IMR-90 (cell line): ENCODE data around the gene GTF3C1.

Experiments
- BHLHE40 ChIP-seq: fragments of 150-350 bp; IDR thresholded peaks from 2 replicates; pipeline ENCODE4 v1.6.1; 2016; ENCODE audit warnings: mild to moderate bottlenecking, low read depth, low read length
- CHD1 ChIP-seq: IDR thresholded peaks from 2 replicates; pipeline ENCODE4 v1.6.1; 2012; ENCODE audit warnings: low read depth, low read length, improper control_type of control experiment
- MXI1 ChIP-seq: IDR thresholded peaks from 2 replicates; pipeline ENCODE4 v1.6.1; 2012; ENCODE audit warnings: low read depth, mild to moderate bottlenecking, low read length, moderate library complexity, borderline replicate concordance
- NFE2L2 ChIP-seq: fragments of 150-350 bp; IDR thresholded peaks from 2 replicates; pipeline ENCODE4 v1.6.1; 2016; ENCODE audit warnings: low read depth, mild to moderate bottlenecking, low read length
- POLR2A ChIP-seq: IDR thresholded peaks from 2 replicates; pipeline ENCODE4 v1.6.1; 2012; ENCODE audit warnings: mild to moderate bottlenecking, low read depth, low read length
- RAD21 ChIP-seq: IDR thresholded peaks from 2 replicates; pipeline ENCODE4 v1.6.1; 2012; ENCODE audit warnings: low read length, improper control_type of control experiment
- RCOR1 ChIP-seq: IDR thresholded peaks from 2 replicates; pipeline ENCODE4 v1.6.1; 2012; ENCODE audit warnings: mild to moderate bottlenecking, low read length, improper control_type of control experiment; ENCODE audit not compliant: insufficient replicate concordance
- TF ChIP-seq, protein P1 (sequence below): conservative IDR thresholded peaks from 2 replicates; pipeline ENCODE4 v1.5.1; 2012; ENCODE audit warnings: mild to moderate bottlenecking, low read depth, low read length, improper control_type of control experiment

DNA sequence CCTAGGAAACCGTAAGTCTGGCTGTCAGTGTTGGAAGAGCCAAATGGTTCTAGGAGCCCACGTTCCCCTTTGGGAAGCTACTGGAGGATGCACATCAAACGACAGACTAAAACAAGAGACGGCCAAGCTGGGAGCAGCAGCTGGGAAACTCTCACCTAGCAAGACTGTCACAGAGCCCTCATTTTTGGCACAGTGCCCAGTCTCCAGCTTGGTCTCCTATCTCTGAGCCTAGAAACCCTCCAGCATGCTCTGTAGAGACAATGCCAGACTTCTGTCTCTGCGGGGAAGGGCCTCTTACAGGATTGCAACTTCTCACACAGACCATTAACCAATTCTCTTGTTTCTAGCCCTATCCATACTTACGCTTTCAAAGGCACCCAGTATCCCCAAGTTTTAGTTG lies 23.5 kb downstream of the GTF3C1 start:
- TF ChIP-seq, protein P1, sequence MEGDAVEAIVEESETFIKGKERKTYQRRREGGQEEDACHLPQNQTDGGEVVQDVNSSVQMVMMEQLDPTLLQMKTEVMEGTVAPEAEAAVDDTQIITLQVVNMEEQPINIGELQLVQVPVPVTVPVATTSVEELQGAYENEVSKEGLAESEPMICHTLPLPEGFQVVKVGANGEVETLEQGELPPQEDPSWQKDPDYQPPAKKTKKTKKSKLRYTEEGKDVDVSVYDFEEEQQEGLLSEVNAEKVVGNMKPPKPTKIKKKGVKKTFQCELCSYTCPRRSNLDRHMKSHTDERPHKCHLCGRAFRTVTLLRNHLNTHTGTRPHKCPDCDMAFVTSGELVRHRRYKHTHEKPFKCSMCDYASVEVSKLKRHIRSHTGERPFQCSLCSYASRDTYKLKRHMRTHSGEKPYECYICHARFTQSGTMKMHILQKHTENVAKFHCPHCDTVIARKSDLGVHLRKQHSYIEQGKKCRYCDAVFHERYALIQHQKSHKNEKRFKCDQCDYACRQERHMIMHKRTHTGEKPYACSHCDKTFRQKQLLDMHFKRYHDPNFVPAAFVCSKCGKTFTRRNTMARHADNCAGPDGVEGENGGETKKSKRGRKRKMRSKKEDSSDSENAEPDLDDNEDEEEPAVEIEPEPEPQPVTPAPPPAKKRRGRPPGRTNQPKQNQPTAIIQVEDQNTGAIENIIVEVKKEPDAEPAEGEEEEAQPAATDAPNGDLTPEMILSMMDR, result no peak
- no peak for TF ChIP-seq POLR2A
- TF ChIP-seq RAD21, result no peak
- TF ChIP-seq CHD1, result no peak
- TF ChIP-seq BHLHE40, result no peak
- TF ChIP-seq RCOR1, result no peak
- no peak for TF ChIP-seq NFE2L2
- TF ChIP-seq MXI1, result no peak
